Measurements from ENCODE around the gene KDM2B.

DNA sequence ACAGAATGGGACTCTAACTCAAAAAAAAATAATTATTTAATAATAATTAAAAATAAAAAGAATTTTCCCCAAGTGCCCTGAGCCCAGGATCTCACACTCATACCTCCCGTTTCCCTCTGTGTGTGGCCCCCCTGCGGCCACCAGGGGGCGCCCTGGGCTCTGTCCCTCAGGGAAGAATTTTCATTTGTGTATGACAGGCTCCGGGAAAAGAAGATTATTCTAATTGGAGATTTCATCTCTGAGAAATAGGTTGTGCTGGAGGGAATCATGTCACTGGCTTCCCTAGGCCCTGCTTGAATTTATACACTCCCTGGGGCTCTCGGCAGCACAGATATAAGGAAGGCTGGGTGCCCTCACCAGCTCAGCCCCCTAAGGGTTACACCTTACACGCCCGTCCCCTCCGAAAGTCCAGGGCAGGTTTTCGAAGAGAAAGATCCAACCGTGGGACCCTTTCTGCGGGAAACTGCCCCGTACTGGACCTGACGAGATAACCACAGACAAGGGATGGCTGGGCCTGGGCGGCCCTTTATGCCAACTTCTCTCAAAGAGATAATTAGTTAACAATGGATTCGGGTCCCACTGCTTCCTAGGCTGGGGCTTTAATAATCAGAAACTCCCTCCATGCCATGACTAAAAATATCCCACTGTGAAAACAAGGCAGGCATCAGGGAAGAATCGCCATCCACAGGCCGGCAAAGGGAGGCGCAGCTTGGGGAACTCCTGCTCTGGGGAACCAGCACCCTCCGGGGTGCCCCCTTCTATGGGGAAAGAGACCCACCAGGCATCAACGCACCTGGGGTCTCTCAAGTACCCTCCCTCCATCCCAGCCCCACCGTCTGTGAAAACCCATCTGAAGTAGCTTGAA is 80.7 kb downstream of the KDM2B start:
- TF ChIP-seq, protein P1, sequence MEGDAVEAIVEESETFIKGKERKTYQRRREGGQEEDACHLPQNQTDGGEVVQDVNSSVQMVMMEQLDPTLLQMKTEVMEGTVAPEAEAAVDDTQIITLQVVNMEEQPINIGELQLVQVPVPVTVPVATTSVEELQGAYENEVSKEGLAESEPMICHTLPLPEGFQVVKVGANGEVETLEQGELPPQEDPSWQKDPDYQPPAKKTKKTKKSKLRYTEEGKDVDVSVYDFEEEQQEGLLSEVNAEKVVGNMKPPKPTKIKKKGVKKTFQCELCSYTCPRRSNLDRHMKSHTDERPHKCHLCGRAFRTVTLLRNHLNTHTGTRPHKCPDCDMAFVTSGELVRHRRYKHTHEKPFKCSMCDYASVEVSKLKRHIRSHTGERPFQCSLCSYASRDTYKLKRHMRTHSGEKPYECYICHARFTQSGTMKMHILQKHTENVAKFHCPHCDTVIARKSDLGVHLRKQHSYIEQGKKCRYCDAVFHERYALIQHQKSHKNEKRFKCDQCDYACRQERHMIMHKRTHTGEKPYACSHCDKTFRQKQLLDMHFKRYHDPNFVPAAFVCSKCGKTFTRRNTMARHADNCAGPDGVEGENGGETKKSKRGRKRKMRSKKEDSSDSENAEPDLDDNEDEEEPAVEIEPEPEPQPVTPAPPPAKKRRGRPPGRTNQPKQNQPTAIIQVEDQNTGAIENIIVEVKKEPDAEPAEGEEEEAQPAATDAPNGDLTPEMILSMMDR (IDR thresholded peaks at IDR 0.05; ENCODE audit: poor library complexity), result peak; percentile 98
- TF ChIP-seq EZH2 (IDR thresholded peaks at IDR 0.05; ENCODE audit: borderline replicate concordance), result no peak
- TF ChIP-seq EZH2phosphoT487 (IDR thresholded peaks at IDR 0.05; ENCODE audit: low read depth, severe bottlenecking, unreplicated experiment), result no peak
